ENCODE measurements around the gene MAP1S. TPM values are rescaled to one million over a fixed set of nuclear protein-coding genes. Genes with fewer than 3 reads are reported as not detected.

The MAP1S gene
- polyA plus RNA-seq, 1 donor, result 21.2 TPM

DNA sequence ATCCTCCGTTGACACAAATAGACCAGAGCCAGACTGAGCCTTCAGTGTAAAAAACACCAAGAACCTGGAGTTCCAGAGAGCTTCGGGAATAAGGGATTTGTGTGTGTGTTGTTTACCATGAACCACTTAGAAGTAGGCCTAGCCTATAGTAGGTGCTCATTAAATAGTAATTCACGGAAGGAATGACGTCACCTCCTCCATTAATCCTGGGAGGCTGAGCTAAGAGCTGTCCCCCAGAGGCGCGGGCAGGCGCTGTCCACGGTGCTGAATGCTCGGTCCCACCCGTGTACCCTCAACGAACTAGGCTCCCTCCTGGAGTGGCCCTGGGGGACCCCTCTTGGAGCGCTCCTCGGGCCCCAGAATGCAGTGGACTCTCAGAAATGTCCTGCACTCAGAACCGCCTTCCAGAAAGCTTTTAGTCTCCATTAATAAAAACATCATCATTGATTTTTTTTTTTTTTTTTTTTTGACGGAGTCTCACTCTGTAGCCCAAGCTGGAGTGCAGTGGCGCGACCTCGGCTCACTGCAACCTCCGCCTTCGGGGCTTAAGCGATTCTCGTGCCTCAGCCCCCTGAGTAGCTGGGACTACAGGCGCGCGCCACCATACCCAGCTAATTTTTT lies 37.7 kb upstream of the MAP1S start:
- peaks cover 45% of the 10 kb centered on the region for H3K27me3 ChIP-seq (ENCODE audit: control insufficient read depth, insufficient read depth, low read length)
- H3K4me1 ChIP-seq (ENCODE audit: control insufficient read depth, insufficient read depth, low read length), result no peaks in the 10 kb centered on the region
- H3K9me3 ChIP-seq (ENCODE audit: control insufficient read depth, low read depth, low read length), result no peaks in the 10 kb centered on the region
- H3K27ac ChIP-seq (ENCODE audit: low read length), result no peak overlapping the region
- DNase-seq, result peak in 1 of 2 donors; percentile 10
- no peaks in the 10 kb centered on the region for H3K36me3 ChIP-seq (ENCODE audit: control insufficient read depth, insufficient read depth, low read length)
- WGBS (ENCODE audit: insufficient coverage, low lambda C conversion rate), result 83% methylated on average over 1 of the region's 25 CpGs
- no peak overlapping the region for H3K4me3 ChIP-seq (ENCODE audit: low read length)

- Histone ChIP-seq H3K4me1 (ENCODE audit: control insufficient read depth, insufficient read depth, low read length) (no peaks in the 10 kb centered on the region), H3K4me3 (ENCODE audit: low read length) (no peak overlapping the region), H3K27ac (ENCODE audit: low read length) (no peak overlapping the region), H3K27me3 (ENCODE audit: control insufficient read depth, insufficient read depth, low read length) (peaks cover 51% of the 10 kb centered on the region), H3K9me3 (ENCODE audit: control insufficient read depth, low read depth, low read length) (no peaks in the 10 kb centered on the region), H3K36me3 (ENCODE audit: control insufficient read depth, insufficient read depth, low read length) (no peaks in the 10 kb centered on the region)
- WGBS (ENCODE audit: insufficient coverage, low lambda C conversion rate), result no CpG with 5 or more reads among the region's 5 CpGs
- no peak for DNase-seq
These were observed 37.0 kb upstream of the MAP1S start for GRCh38 chr19:17682273-17682672.

DNA sequence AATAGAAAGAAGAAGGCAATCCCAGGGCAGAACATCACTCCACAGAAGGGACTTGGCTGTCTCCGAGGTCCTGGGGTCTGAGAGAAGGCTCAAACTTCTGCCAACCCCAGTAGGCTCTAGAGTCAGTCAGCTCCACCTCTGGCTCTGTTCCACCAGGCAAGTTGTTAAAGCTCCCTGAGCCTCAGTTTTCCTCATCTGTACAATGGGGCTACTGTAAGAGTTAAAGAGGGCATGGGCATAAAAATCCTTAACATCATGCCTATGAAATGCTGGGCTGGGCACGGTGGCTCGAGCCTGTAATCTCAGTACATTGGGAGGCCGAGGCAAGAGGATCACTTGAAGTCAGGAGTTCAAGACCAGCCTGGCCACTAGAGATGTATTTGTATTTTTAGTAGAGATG lies 36.2 kb upstream of the MAP1S start:
- no peaks in the 10 kb centered on the region for H3K4me1 ChIP-seq (ENCODE audit: control insufficient read depth, insufficient read depth, low read length)
- no peak overlapping the region for H3K4me3 ChIP-seq (ENCODE audit: low read length)
- no CpG with 5 or more reads among the region's 4 CpGs for whole genome bisulfite sequencing (ENCODE audit: insufficient coverage, low lambda C conversion rate)
- no peak for DNase-seq
- peaks cover 59% of the 10 kb centered on the region for H3K27me3 ChIP-seq (ENCODE audit: control insufficient read depth, insufficient read depth, low read length)
- H3K27ac ChIP-seq (ENCODE audit: low read length), result no peak overlapping the region
- H3K9me3 ChIP-seq (ENCODE audit: control insufficient read depth, low read depth, low read length), result no peaks in the 10 kb centered on the region
- H3K36me3 ChIP-seq (ENCODE audit: control insufficient read depth, insufficient read depth, low read length), result no peaks in the 10 kb centered on the region

- H3K36me3 ChIP-seq (ENCODE audit: control insufficient read depth, insufficient read depth, low read length), result no peaks in the 10 kb centered on the region
- H3K4me3 ChIP-seq (ENCODE audit: low read length), result no peak overlapping the region
- H3K9me3 ChIP-seq (ENCODE audit: control insufficient read depth, low read depth, low read length), result no peaks in the 10 kb centered on the region
- DNase-seq, result no peak
- H3K4me1 ChIP-seq (ENCODE audit: control insufficient read depth, insufficient read depth, low read length), result no peaks in the 10 kb centered on the region
- H3K27me3 ChIP-seq (ENCODE audit: control insufficient read depth, insufficient read depth, low read length), result peaks cover 62% of the 10 kb centered on the region
- no peak overlapping the region for H3K27ac ChIP-seq (ENCODE audit: low read length)
- 80% methylated on average over 1 of the region's 4 CpGs for WGBS (ENCODE audit: insufficient coverage, low lambda C conversion rate)
These were observed 35.0 kb upstream of the MAP1S start for GRCh38 chr19:17684256-17684655.

DNA sequence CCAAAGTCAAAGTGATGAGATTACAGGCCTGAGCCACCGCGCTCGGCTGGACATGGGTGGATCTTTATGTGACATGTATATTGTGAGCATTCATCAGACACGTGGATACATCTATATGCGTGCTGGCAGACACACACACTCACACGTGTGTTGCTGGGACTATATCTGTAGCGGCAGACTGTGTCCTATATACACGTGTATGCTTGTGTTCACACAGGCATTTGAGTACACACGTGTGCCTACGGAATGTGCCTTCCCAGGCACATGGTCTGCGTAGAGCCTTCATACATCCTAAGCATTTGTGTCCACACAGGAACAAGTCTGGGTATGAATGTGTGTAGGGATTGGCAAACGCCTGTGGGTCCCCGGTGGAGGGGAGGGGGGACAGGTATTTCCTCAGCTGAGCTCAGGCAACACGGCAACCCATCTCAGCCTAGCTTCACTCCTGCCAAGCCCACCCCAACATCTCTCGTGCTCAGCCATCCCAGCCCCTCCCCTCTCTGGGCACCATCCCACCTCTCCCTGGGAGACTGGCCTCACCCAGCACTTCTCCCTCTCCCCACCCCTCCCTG lies 33.7 kb upstream of the MAP1S start:
- no peaks in the 10 kb centered on the region for H3K36me3 ChIP-seq (ENCODE audit: control insufficient read depth, insufficient read depth, low read length)
- no peak overlapping the region for H3K27ac ChIP-seq (ENCODE audit: low read length)
- no CpG with 5 or more reads among the region's 15 CpGs for WGBS (ENCODE audit: insufficient coverage, low lambda C conversion rate)
- H3K4me3 ChIP-seq (ENCODE audit: low read length), result no peak overlapping the region
- H3K27me3 ChIP-seq (ENCODE audit: control insufficient read depth, insufficient read depth, low read length), result peaks cover 54% of the 10 kb centered on the region
- DNase-seq, result no peak
- no peaks in the 10 kb centered on the region for H3K9me3 ChIP-seq (ENCODE audit: control insufficient read depth, low read depth, low read length)
- no peaks in the 10 kb centered on the region for H3K4me1 ChIP-seq (ENCODE audit: control insufficient read depth, insufficient read depth, low read length)

DNA sequence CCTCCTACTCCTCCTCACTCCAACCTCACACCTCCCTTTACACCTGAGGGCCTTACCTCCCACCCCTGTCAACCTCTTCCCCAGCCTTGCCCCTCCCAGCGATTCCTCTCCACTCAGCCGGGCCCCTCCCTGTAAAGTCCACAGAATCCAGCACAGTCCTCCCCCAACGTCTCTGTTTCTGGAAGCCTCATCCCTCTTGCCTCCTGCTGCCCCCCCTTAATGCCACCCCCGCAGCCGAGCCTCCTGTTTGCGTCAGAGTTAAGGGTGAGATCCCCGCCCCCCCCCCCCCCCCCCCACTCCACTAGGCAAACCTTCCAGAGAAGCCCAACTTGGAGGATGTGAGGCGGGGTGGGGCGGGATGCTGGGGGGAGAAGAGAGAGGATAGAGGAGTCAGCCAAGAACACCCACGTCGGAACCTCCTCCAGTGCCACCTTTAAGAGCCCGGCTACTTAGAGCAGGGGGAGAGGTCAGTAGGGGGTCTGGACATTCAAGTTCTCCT lies 33.2 kb upstream of the MAP1S start:
- no peaks in the 10 kb centered on the region for H3K36me3 ChIP-seq (ENCODE audit: control insufficient read depth, insufficient read depth, low read length)
- no peaks in the 10 kb centered on the region for H3K4me1 ChIP-seq (ENCODE audit: control insufficient read depth, insufficient read depth, low read length)
- WGBS (ENCODE audit: insufficient coverage, low lambda C conversion rate), result 20% methylated on average over 1 of the region's 12 CpGs
- no peak overlapping the region for H3K27ac ChIP-seq (ENCODE audit: low read length)
- peaks cover 52% of the 10 kb centered on the region for H3K27me3 ChIP-seq (ENCODE audit: control insufficient read depth, insufficient read depth, low read length)
- DNase-seq, result no peak
- no peaks in the 10 kb centered on the region for H3K9me3 ChIP-seq (ENCODE audit: control insufficient read depth, low read depth, low read length)
- H3K4me3 ChIP-seq (ENCODE audit: low read length), result no peak overlapping the region

DNA sequence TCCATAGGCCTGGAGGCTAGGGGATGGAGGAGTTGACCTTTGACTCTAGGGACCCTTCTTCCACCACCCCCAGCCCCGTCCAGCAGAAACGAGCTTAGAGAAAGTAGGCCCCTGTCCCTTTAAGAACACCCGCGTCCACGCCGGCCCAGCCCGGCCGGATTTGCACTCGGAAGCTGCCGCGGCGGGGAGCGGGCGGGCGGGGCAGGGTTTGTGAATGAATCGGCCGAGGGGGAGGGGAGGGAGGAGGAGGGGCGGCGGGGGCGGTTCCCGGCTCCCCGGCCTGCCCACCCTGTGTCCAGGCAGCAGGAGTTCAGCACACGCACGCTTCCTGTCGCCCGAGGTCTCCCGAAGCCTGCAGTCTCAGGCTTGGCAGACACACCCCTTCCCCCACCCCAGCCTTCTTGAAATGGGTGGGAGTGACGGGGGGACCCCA lies 32.7 kb upstream of the MAP1S start:
- DNase-seq, result no peak
- peaks cover 48% of the 10 kb centered on the region for H3K27me3 ChIP-seq (ENCODE audit: control insufficient read depth, insufficient read depth, low read length)
- no peaks in the 10 kb centered on the region for H3K36me3 ChIP-seq (ENCODE audit: control insufficient read depth, insufficient read depth, low read length)
- no peak overlapping the region for H3K4me3 ChIP-seq (ENCODE audit: low read length)
- no peaks in the 10 kb centered on the region for H3K9me3 ChIP-seq (ENCODE audit: control insufficient read depth, low read depth, low read length)
- no CpG with 5 or more reads among the region's 28 CpGs for WGBS (ENCODE audit: insufficient coverage, low lambda C conversion rate)
- H3K27ac ChIP-seq (ENCODE audit: low read length), result no peak overlapping the region
- no peaks in the 10 kb centered on the region for H3K4me1 ChIP-seq (ENCODE audit: control insufficient read depth, insufficient read depth, low read length)

- Histone ChIP-seq H3K36me3 (ENCODE audit: control insufficient read depth, insufficient read depth, low read length) (no peaks in the 10 kb centered on the region), H3K27ac (ENCODE audit: low read length) (no peak overlapping the region), H3K27me3 (ENCODE audit: control insufficient read depth, insufficient read depth, low read length) (peaks cover 48% of the 10 kb centered on the region), H3K4me1 (ENCODE audit: control insufficient read depth, insufficient read depth, low read length) (no peaks in the 10 kb centered on the region), H3K9me3 (ENCODE audit: control insufficient read depth, low read depth, low read length) (no peaks in the 10 kb centered on the region), H3K4me3 (ENCODE audit: low read length) (peak overlapping the region; percentile 21)
- WGBS (ENCODE audit: insufficient coverage, low lambda C conversion rate), result no CpG with 5 or more reads among the region's 24 CpGs
- DNase-seq, result no peak
These were observed 32.0 kb upstream of the MAP1S start for GRCh38 chr19:17687141-17687856.

DNA sequence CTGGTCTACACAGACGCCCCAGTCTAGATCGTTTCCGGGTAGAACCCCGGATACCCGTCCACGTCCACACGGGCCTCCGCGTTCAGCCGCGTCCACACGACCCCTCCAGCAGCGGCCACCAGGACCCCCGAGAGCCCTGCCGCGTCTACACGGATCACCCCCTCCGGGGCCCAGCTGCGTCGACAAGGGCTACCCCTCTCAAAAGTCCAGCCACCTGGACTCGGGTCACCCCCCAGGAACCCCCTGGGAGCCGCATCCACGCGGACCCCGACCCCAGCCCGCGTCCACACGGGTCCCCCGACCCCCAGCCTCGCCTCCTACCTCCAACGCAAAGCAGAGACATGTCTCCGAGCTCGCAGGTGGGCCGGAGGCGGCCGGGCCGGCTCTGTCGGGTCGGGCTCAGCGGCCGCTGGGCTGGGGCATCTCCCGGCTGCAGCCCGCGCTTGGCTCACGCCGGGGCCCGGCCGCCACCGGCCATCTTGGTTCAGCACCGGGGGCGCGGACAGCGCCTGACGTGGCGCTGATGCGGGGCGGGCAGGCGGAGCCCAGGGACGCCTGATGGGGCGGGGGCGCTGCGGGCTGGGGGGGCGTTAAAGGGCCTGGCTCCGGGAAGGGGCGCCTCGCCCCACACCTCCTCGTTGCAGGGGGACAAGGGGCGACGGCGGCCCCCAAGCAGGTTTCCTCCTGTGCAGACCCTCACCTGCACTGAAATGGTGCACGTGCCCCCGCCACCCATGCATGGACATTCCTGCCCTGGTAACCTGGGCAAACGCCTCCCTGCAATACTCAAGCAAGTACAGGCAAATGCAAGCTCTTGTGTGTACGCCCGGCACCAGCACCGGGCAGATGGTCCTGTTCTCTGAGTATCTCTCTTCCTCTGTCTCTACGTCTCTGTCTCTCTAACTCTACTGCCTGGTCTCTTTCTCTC lies 31.2 kb upstream of the MAP1S start, which contains the start of gene UNC13A:
Gene UNC13A (minus strand): TSS at position 498 of the 928 bp plus-strand sequence. CDS start 155 bp downstream, at position 343.
- H3K4me3 ChIP-seq (ENCODE audit: low read length), result peak within 1 kb of the TSS; percentile 21
- peaks cover 48% of the 10 kb centered on the region for H3K27me3 ChIP-seq (ENCODE audit: control insufficient read depth, insufficient read depth, low read length)
- no peaks in the 10 kb centered on the region for H3K36me3 ChIP-seq (ENCODE audit: control insufficient read depth, insufficient read depth, low read length)
- 0% methylated on average over 4 of the region's 77 CpGs for WGBS (ENCODE audit: insufficient coverage, low lambda C conversion rate)
- no peak within 1 kb of the TSS for H3K27ac ChIP-seq (ENCODE audit: low read length)
- no peaks in the 10 kb centered on the region for H3K9me3 ChIP-seq (ENCODE audit: control insufficient read depth, low read depth, low read length)
- DNase-seq, result peak in 1 of 2 donors; percentile 32
- no peaks in the 10 kb centered on the region for H3K4me1 ChIP-seq (ENCODE audit: control insufficient read depth, insufficient read depth, low read length)
